Measurements from ENCODE around the gene CDH1. TPM values are rescaled to one million over a fixed set of nuclear protein-coding genes. Genes with fewer than 3 reads are reported as not detected.
"Not testable (repeated sequence)": the region's sequence is repeated elsewhere in the genome, so short reads cannot be mapped to it uniquely, and the experiment has no call there.

CDH1 gene
- total RNA-seq, 1 donor from 2014 or later = 83.0 TPM

GRCh38 chr16:68790944-68791343 lies 53.9 kb downstream of the CDH1 start:
- no peak for DNase-seq

GRCh38 chr16:68792465-68793324 lies 55.6 kb downstream of the CDH1 start:
- no peak for DNase-seq

- no peak for DNase-seq
Measured at GRCh38 chr16:68793401-68793857, 56.3 kb downstream of the CDH1 start.

- DNase-seq = no peak
Measured at GRCh38 chr16:68798398-68798797, 61.3 kb downstream of the CDH1 start.

GRCh38 chr16:68800257-68800875 lies 63.3 kb downstream of the CDH1 start:
- peak; percentile 78 for DNase-seq

GRCh38 chr16:68802190-68802589 lies 65.1 kb downstream of the CDH1 start:
- no peak for DNase-seq

- DNase-seq = no peak
Measured at GRCh38 chr16:68806422-68806821, 69.3 kb downstream of the CDH1 start.

- DNase-seq = no peak
Measured at GRCh38 chr16:68806981-68807380, 69.9 kb downstream of the CDH1 start.

- DNase-seq = no peak
Measured at GRCh38 chr16:68814516-68814915, 77.4 kb downstream of the CDH1 start.

- no peak for DNase-seq
Measured at GRCh38 chr16:68823401-68824135, 86.5 kb downstream of the CDH1 start.

GRCh38 chr16:68825427-68825826 lies 88.3 kb downstream of the CDH1 start:
- DNase-seq = no peak

GRCh38 chr16:68826652-68827051 lies 89.6 kb downstream of the CDH1 start:
- DNase-seq = no peak

GRCh38 chr16:68833251-68833650 lies 96.2 kb downstream of the CDH1 start:
- DNase-seq = no peak

- no peak for DNase-seq
Measured at GRCh38 chr16:68834550-68834949, 97.5 kb downstream of the CDH1 start.

- DNase-seq = no peak
Measured at GRCh38 chr16:68835970-68836369, 98.9 kb downstream of the CDH1 start.

GRCh38 chr16:68839831-68840230 lies 102.7 kb downstream of the CDH1 start:
- peak; percentile 28 for DNase-seq

- not testable (repeated sequence) for DNase-seq
Measured at GRCh38 chr16:68842964-68843481, 105.9 kb downstream of the CDH1 start.

- DNase-seq = peak; percentile 47
Measured at GRCh38 chr16:68843482-68844210, 106.6 kb downstream of the CDH1 start, which contains the start of gene TANGO6. TANGO6 (plus strand) TSS chr16:68843531; CDS start chr16:68843618, 87 bp downstream.

GRCh38 chr16:68844211-68844564 lies 107.1 kb downstream of the CDH1 start:
- no peak for DNase-seq

GRCh38 chr16:68848786-68849185 lies 111.7 kb downstream of the CDH1 start:
- DNase-seq = no peak

- DNase-seq = no peak
Measured at GRCh38 chr16:68850481-68850880, 113.4 kb downstream of the CDH1 start.

GRCh38 chr16:68851601-68852000 lies 114.5 kb downstream of the CDH1 start:
- peak; percentile 26 for DNase-seq

Measured in skin of body (tissue), 2 donors.